GM21360 (cell line): ENCODE results near the gene NYAP1.

Experiments
- ATAC-seq: cut with Tn5 transposase; IDR thresholded peaks from one replicate; pipeline ENCODE4 v1.9.1; 2021; ENCODE audit warnings: mild to moderate bottlenecking, moderate library complexity; ENCODE audit not compliant: unreplicated experiment

NYAP1 gene

GRCh38 chr7:100456562-100456961, 27.2 kb upstream of the NYAP1 start:
- no peak for ATAC-seq

- ATAC-seq, result no peak
Observed at GRCh38 chr7:100457033-100457432, 26.7 kb upstream of the NYAP1 start.

- ATAC-seq, result no peak
Observed at GRCh38 chr7:100464210-100464660, 19.5 kb upstream of the NYAP1 start, which contains the start of gene SPACDR. SPACDR (minus strand) TSS chr7:100464260; CDS start chr7:100464025, 235 bp downstream.

GRCh38 chr7:100464791-100465190, 18.9 kb upstream of the NYAP1 start:
- ATAC-seq, result no peak

- no peak for ATAC-seq
Observed at GRCh38 chr7:100465299-100465698, 18.4 kb upstream of the NYAP1 start.

GRCh38 chr7:100465702-100466311, 17.9 kb upstream of the NYAP1 start:
- ATAC-seq, result no peak

- ATAC-seq, result no peak
Observed at GRCh38 chr7:100466653-100467605, 16.8 kb upstream of the NYAP1 start.

- ATAC-seq, result no peak
Observed at GRCh38 chr7:100467638-100468373, 15.9 kb upstream of the NYAP1 start.

- ATAC-seq, result peak; percentile 50
Observed at GRCh38 chr7:100469227-100470044, 14.3 kb upstream of the NYAP1 start.

GRCh38 chr7:100471021-100471420, 12.7 kb upstream of the NYAP1 start:
- ATAC-seq, result no peak

- no peak for ATAC-seq
Observed at GRCh38 chr7:100472121-100472851, 11.4 kb upstream of the NYAP1 start.

- ATAC-seq, result no peak
Observed at GRCh38 chr7:100472854-100473499, 10.8 kb upstream of the NYAP1 start.

- no peak for ATAC-seq
Observed at GRCh38 chr7:100475549-100475948, 8.2 kb upstream of the NYAP1 start.

- no peak for ATAC-seq
Observed at GRCh38 chr7:100476101-100476780, 7.5 kb upstream of the NYAP1 start.

- ATAC-seq, result no peak
Observed at GRCh38 chr7:100476903-100477870, 6.5 kb upstream of the NYAP1 start.

GRCh38 chr7:100477871-100478267, 5.9 kb upstream of the NYAP1 start:
- ATAC-seq, result no peak

- peak; percentile 48 for ATAC-seq
Observed at GRCh38 chr7:100478958-100479660, 4.6 kb upstream of the NYAP1 start, which contains the start of gene TSC22D4. TSC22D4 (minus strand) TSS chr7:100479214; CDS start chr7:100478038, 1,176 bp downstream.
